AG09319 (cell line): ENCODE data around the gene UBAC2.

Experiments
- DNase-seq: peaks from one replicate; pipeline ENCODE4 v3.0.0-alpha.2; 2010; ENCODE audit warnings: low read depth; ENCODE audit errors: extremely low read depth
- CTCF ChIP-seq: IDR thresholded peaks from 2 replicates; pipeline ENCODE4 v1.5.1; 2011; ENCODE audit warnings: low read depth, mild to moderate bottlenecking, inconsistent platforms, low read length, moderate library complexity

UBAC2 gene

DNA sequence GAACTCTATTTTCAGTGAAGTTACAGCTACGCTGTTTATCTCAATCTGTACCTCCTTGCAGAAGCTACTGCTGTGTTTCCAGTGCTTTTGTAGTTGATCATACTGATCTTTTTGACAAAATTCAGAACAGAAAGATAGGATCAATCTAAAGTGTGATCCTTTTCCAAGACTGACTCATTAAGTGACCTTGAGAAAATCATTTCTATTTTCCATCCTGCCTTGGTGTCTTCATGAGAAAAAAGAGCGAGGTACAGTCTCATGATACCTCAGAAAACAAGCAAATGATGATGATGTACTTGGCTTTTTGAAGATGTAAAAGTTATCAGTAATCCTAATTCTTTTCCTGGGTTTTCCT, 152.6 kb downstream of the UBAC2 start:
- DNase-seq: no peak
- no peak for TF ChIP-seq CTCF

DNA sequence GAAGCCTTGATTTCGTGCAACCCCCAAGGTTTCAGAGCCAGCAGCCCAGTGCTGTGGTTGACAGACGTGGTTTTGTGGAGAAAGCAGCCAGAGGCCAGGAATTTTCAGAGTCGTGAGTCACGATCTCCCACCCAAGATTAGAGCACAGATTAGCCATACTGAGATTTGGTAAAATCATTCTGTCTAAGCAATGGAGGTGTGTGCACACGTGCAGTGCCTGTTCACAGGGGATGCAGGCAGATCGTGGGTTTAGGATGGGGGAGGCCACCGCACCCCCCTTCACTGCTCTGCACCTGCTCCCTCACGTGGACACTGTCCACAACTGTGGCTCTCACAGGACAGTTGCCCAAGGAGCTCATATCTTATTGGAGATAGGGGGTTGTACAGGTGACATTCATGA, 153.2 kb downstream of the UBAC2 start:
- no peak for TF ChIP-seq CTCF
- no peak for DNase-seq

GRCh38 chr13:99354371-99354951, 153.8 kb downstream of the UBAC2 start:
- no peak for DNase-seq
- TF ChIP-seq CTCF: no peak

DNA sequence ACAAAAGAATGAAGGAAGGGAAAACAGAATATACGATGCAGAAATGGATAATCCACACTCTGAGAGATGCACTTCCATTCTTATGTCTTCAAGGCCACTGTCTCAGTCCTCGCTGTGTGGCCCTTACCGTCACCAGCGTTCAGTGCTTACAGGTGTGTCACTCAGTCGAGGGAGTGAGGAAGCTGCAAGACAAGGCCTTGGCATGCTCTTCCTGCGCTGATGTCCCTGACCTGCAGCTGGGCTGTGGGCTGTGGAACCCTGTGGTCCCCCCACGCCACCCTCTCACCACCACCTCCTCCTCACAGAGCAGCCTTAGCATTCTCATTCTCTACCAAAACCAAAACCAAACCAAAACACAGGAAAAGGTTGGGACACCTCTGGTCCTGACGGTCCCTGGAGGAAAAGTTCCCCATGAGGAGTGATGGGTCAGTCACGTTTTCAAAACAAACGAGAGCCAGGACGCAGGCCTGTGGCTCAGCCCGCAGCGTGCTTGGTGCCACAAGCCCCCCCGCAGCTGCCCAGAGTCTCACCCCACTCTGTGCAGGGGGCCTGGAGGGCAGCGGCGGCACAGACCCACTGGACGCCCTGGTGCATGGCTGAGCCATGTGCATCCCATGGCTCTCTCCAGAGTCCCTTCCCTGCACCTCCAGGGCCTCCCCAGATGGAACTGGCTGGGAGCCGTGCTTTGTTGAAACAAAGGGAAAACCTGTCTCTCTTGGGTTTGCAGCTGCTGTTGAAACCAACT, 154.8 kb downstream of the UBAC2 start:
- DNase-seq: no peak
- TF ChIP-seq CTCF: no peak

GRCh38 chr13:99356012-99356261, 155.3 kb downstream of the UBAC2 start:
- no peak for TF ChIP-seq CTCF

DNA sequence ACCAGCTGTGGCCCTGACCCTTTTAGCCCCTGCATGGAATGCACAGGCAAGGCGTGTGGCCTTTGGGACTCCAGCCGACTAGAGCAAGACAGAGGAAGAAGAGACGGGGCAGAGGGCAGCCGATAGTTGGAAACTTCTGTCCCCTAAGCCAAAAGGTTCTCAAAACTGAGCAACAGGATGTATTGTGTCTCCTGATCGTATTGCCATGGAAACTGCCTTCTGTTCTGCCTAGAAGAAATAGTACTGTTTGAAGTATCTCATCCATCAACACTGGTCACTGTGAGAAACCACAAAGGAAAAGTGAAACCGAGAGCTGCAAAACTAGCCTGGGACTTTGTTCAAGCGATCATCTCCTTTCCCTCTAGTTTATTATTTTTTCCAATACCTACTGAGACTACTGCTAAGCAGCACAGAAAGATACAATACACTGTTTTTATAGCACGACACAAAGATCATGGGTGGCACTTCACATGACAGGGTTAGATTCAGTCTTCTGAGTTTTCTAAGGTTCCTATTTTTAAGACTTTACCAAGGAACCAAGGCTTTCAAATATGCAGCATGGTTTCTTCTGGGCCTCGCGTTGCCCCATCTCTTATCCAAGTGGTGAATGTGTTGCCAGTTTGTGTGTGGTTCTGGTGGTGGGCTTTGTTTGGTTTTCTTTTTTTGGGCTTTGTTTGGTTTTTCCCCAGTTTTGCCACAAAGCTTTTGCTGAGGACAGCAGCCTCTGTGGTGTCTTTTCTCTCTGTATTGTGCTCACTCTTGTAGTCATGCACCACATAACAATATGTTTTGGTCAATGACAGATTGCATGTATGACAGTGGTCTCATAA, 155.8 kb downstream of the UBAC2 start:
- TF ChIP-seq CTCF: no peak
- DNase-seq: peak; percentile 54

More at GRCh38 chr13:99356012-99356261, 155.3 kb downstream of the UBAC2 start:
- no peak for DNase-seq

DNA sequence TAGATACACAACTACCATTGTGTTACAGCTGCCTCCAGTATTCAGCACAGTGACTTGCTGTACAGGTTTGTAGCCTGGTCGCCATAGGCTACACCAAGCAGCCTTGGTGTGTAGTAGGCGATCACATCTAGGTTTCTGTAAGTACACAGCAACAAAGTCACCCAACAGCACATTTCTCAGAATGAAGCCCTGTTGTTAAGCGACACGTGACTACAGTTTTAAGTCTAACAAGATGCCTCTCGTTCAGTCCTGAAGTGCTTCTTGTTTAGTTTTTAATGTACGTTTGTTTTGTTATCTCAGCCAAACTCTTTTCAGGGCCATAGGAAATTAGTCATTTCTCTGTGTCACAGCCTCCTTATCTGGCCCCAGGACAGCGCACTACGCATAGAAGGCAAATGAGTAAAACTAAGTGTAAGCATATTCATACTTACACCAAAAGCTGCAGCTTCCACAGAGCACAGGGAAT, 156.5 kb downstream of the UBAC2 start:
- TF ChIP-seq CTCF: no peak
- peak; percentile 15 for DNase-seq
